GM18858 (cell line): ENCODE data around the gene PCDHB1.

Source experiments
- ATAC-seq: cut with Tn5 transposase; IDR thresholded peaks from one replicate; pipeline ENCODE4 v1.9.1; 2021; ENCODE audit not compliant: unreplicated experiment

Gene PCDHB1

GRCh38 chr5:141050622-141051520 lies at the start of gene PCDHB1:
Gene PCDHB1 (plus strand): TSS chr5:141051374. CDS start chr5:141051471, 97 bp downstream.
- ATAC-seq, result no peak

DNA sequence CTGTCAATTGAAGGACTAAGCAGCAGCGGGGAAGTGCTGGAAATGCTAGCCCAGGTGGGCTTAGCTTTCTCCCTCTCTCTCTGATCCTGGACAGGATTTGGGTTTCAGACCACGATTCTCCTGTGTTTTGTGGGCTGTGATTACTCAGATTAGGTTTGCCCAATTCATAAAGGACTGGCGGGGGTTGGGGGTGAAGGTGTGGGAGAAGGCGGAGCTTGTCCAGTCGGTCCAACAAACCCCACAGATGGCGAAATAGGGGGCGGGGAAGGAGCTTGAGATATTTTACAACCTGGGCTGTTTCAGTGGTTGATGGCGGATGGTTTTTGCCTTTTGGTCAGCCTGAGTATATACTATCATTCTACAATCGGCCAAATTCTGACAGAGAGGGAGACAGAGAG lies 49.7 kb upstream of the PCDHB1 start:
- ATAC-seq, result no peak

DNA sequence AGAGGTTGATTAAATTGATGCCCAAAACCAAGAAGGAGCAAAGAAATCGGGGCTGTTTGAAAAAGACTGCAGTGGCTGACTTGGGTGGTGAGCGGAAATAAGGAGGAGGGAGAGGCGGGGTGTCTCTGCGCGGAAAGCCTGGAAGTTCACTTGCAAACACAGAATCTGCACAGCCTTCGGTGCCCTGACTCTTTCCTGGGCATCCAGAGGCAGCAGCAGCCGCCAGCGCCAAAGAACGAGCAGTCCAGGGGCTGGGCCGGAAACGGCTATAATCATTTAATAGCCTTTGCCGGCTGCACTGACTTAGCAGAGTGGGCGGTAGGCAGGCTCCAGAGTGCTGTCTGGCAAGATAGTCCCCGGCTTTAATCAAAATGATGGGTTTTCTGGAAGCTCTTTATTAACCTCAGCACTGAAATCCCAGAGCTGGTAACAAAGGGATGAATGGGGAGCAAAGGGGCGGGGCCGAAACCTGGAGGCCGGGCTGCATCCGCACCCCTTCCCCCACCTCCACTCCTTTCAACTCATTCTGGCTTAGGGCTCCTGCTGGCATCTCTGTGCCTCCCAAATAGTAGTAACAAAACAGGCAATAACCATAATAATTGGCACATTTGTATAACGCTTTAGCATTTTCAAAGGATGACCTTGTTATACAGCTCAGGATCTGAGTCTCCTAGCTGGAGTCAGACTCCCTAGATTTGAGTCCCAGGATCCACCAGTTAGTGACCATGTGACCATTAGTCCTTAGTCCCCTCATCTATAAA lies 49.1 kb upstream of the PCDHB1 start:
- ATAC-seq, result no peak

DNA sequence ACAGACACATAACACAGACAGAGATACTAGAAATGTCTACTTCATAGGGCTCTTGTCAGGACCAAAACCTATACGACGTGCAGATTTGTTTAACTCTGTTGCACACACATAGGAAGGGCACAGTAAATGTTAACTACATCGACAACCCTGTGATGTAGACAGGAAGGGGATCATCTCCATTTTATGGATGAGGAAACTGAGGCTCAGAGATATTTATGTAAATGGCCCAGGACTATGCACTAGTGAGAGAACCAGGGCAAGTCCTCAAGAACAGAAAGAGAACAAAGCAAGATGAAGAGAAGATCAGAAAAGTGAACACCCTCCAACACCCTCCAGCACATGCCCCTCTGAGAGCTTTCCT lies 48.6 kb upstream of the PCDHB1 start:
- no peak for ATAC-seq

DNA sequence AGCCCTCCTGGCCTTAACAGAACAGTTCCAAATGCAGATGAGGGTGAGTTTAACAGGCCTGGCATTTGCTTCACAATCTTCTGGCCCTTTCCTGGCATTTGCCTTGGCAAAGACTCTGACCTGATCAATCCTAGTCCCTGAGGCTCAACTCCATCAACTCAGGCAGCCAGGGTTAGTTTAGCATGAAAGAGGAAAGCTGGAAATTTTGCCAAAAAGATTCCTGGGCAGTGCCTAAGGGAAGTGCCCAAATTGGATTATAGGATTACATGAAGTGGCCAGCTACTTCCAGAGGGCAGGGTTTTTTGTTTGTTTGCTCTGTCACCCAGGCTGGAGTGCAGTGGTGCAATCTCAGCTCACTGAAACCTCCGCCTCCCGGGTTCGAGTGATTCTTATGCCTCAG lies 48.1 kb upstream of the PCDHB1 start:
- ATAC-seq, result no peak

DNA sequence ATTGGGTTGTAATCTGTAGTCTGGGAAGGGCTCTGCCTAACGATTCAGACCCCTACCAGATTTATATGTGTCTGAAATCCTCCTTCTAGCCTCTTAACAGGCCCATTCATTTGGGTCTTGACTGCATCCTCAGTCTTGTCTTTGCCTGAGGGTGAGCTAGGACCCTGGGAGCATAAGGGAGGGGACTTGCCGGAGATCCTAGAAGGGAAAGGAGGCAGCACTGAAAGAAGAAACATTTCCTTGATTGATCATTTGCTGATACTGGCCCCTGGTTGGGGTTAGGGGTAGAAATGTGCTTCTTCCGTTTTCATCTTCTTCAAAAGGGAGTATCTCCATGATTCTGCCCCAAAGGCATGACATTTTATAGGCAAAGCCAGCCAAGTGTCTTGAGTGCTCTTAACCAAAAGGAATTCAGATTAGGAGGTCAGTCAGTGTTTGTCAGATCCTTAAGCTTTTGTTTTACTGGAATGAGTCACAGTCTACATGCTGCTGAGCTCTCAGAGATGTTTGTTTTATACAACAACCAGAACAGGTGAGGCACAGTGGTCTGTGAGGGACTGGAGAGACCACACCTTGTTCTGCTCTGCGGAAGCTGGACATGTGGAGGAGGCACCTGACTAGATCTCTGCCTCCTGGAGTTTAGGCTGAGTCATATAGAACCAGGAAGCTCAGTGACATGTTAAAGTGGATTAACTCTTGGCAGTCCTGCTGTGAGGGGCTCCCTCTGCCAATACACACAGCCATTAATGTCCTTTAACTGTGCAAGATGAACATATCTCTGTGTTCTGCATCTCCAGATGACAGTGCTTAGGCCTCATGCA lies 47.2 kb upstream of the PCDHB1 start:
- ATAC-seq, result no peak

DNA sequence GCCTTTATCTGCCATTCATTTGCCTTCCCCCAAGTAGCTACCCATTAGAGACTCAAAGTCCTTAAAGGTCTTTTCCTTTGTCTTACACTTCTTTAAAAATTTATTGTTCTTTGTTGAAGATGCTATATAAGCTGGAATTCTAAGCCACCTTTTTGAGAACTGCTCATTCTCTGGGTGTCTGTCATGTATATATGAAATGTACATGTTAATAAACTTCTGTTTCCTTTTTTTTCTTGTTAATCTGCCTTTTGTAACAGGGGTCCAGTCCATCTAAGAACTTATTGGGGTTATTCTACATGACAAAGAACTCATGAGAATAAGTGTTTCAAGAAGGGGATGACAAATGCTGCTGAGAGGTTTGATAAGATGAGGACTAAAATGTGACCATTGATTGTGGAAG lies 43.4 kb upstream of the PCDHB1 start:
- ATAC-seq, result no peak

DNA sequence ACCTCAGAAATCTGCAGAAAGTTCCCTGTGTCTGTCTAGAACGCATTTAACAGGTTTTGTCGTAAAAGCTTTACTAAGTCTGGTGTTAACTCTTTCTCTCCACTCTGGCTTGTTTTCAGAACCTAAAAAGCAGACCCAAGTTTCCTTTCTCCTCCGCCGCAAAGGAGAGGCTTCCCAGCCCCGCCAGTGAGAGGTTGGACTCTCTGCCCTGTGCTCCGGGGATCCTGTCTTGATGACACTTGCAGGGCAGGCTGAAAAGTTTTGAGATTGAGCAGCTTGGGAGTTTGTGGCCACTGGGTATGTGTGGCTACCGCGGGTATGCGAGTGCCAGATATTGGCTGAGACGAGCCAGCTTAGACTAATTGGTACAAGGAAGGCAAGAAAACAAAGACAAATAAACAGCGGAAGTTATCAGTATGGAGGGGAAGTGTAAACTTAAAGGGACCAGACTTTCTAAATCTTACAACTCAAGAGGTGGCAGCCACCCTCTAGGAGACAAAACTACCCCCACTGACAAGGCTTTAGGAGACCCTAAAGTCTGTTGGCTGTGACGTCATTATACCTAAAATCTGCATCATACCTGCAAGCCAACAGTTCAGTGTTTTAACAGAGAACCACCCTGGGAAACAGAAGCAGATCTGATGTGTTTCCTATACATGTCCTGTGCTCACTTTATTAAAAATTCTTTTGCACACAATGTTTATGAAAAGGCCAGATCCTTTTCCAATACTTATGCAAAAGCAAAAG lies 41.0 kb upstream of the PCDHB1 start:
- no peak for ATAC-seq

DNA sequence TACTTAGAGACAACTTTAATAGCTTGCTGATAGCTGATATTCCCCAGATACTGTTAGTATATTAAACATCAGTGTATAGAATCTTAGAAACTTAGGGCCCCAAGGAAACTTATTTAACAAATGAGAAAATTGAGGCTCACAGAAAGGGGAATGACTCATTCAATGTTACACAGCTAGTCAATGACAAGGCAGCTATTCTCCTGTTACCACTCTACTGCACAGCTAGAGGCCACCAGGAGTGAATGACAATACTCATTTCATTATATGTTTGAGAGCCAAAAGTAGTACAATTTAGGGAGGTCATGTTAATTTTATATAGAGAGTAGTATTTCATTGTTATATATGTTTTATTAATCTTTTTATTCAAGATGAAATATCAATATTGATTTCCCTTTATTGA lies 33.2 kb upstream of the PCDHB1 start:
- ATAC-seq, result no peak

GRCh38 chr5:141022384-141022783 lies 28.8 kb upstream of the PCDHB1 start:
- ATAC-seq, result no peak

GRCh38 chr5:141031006-141031405 lies 20.2 kb upstream of the PCDHB1 start:
- no peak for ATAC-seq

DNA sequence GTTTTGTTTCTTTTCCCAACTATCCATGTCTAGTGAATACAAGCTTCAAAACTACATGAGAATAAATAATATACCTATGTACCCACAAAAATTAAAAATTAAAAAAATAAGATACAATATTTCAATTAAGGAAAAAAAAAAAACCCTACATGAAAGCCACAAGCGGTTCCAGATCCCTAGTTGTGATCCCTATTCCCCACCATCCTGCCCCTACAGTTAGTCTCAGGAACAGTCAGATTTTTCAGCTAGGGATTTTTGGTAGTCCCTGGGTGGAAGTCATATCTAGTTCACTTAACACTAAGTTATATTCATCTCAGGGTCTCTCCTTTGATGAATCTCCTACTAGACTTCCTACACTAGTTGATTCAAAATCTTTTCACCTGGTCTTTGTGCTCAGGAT lies 18.5 kb upstream of the PCDHB1 start:
- ATAC-seq, result no peak

DNA sequence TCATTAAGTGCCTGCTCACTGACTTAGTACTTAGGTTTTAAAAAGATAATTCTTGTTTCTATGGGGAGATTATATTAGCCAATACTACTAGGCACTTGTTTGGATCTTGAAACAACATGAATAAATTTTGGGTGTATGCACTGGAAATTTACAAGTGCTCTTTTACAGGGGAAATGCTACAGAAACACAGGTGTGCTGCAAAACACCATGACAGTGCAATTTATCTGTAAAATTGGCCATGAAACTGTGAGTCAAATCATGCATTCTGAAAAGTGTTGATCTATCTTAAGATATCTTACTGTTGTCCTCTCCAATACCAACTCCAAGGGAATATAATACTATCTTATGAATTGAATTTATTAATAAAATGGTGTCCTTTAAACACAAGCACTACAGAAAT lies 12.1 kb upstream of the PCDHB1 start:
- ATAC-seq, result no peak

GRCh38 chr5:141039517-141039916 lies 11.7 kb upstream of the PCDHB1 start:
- no peak for ATAC-seq

DNA sequence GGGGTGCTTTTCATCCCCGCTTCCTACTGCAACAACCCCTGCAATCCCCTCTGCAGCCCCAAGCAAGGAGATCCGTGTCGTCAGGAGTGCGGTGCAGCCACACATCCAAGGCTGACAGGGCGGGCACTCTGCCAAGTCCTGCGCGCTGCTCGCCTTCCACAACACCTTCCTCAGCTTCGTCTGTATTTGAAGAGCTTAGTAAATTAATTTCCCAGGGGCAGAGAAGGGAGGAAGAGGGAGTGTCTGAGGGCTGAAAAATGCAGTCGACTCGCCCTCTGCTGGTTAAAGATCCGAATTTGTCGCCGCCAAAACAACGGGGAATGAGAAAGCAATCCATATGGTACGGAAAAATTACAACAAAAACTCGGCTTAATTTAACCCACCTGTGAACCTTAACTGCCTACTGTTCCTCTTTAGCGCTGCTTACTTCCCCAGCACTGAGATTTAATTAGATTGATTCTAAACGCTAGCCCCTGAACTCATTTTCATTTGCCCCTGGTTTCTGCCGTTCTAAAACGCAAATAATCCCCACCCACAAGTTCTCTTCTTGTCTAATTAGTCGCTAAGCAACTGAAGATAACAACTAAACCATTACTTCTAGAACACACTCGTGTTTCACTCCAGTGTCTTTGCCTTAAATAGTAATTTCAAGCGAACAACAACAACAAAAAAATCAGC lies 10.9 kb upstream of the PCDHB1 start:
- no peak for ATAC-seq

- no peak for ATAC-seq
Measured at GRCh38 chr5:141040771-141041426, 10.3 kb upstream of the PCDHB1 start.

DNA sequence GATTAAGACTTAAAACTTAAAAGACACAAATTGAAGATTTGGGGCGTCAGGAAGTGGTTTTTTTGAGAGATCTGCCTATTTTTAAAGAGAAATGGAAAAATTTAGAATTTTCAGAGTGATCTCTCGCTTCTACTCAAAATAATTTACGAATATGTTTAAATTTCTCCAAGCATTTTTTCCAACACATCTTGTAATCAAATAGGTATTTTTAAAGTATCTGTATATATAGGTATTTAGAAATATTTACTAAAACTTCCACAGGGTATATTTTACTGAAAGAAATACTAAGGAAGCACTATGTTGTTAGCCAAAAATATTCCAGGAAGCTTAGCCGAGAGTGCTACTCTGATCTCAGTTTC lies 9.8 kb upstream of the PCDHB1 start:
- no peak for ATAC-seq

- ATAC-seq, result no peak
Measured at GRCh38 chr5:141042555-141042954, 8.6 kb upstream of the PCDHB1 start.

GRCh38 chr5:141051521-141051866 lies 320 bp downstream of the PCDHB1 start:
- no peak for ATAC-seq

DNA sequence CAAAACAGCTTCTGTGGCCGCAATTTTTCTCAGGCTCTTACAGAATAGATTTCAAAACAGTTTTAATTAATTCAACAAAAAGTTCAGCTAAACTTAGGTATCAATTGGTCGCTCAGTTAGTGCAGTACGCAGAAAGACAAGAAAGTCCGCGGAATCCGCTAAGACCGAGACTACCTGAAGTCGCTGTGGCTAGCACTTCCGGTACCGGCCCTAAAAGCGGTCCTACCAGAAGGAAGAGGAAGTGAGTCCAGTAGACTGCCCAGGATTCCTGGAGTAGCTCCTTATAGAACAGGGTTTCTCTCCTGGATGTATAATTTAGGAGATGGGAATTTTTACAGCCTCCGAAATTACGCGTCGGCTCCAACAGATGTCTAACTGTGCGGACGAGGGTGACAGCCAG lies 26.7 kb downstream of the PCDHB1 start:
- no peak for ATAC-seq
